Spleen (tissue), 7 donors: Measurements from ENCODE around the gene NUP210.

ENCODE experiments used
- POLR2AphosphoS5 ChIP-seq, 3 donors: sonication (generic); formaldehyde crosslinking; IDR thresholded peaks; one replicate each; pipeline ENCODE4 v1.5.1; 2017; ENCODE audit warnings: antibody characterized with exemption in 3 of 3
- TF ChIP-seq, protein P1 (sequence below), 11 experiments: fragments of 200-600 bp in 7 of 11; fragments of 450-650 bp in 4 of 11; sonication (generic) in 4 of 11; IDR thresholded peaks in 8 of 11; conservative IDR thresholded peaks in 3 of 11; 1 replicate in 7 of 11; 2 replicates in 4 of 11; pipeline versions ENCODE4 v1.4.0 to v1.8.0; 2016 to 2021; ENCODE audit warnings: antibody characterized with exemption in 11 of 11, inconsistent platforms in 4 of 11, mild to moderate bottlenecking in 1 of 11
- donor health status: DM: no; HTN: no; CAD: no; lungs with moderate emphysema.
- donor health status: DM: no; HTN: no; CAD: no.
- donor health status: DM: no; HTN: no; CAD: no.

DNA sequence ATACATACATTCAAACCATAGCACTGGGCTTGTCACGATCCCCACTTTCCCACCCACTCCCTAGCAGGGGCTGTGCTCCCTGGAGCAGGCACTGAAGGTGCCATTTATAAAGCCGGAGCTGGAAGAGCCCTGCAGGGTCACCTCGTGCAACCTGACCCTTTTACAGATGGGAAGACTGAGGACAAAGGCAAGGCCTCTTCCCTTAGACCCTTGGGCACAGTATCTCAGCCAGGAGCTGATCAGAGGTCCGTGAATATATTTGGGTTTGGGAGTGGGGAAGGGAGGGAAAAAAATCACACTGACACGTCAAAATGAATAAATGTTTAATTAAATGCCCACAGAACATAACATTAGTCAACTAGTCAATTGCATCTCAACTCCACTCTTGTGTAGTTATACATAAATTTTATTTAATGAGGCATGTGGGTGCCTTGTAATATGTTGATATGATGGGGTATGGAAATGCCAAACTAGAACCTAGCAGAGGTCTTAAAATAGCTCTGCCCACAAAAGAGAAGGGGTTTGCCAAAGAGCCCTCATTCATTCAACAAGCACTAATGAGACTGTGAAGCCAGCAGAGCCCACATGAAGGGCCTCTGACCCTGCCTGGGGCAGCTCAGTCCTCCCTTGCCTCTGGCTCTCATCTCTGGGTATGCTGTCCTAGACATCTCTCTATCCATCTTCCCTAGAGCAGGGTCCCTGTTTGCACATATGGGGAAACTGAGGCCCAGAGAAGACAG is 119.4 kb downstream of the NUP210 start:
- TF ChIP-seq, protein P1, sequence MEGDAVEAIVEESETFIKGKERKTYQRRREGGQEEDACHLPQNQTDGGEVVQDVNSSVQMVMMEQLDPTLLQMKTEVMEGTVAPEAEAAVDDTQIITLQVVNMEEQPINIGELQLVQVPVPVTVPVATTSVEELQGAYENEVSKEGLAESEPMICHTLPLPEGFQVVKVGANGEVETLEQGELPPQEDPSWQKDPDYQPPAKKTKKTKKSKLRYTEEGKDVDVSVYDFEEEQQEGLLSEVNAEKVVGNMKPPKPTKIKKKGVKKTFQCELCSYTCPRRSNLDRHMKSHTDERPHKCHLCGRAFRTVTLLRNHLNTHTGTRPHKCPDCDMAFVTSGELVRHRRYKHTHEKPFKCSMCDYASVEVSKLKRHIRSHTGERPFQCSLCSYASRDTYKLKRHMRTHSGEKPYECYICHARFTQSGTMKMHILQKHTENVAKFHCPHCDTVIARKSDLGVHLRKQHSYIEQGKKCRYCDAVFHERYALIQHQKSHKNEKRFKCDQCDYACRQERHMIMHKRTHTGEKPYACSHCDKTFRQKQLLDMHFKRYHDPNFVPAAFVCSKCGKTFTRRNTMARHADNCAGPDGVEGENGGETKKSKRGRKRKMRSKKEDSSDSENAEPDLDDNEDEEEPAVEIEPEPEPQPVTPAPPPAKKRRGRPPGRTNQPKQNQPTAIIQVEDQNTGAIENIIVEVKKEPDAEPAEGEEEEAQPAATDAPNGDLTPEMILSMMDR (IDR thresholded peaks at IDR 0.05 in 8 of 11, conservative IDR thresholded peaks at IDR 0.05 in 3 of 11), result no peak
- TF ChIP-seq POLR2AphosphoS5 (IDR thresholded peaks at IDR 0.05), result no peak
